ENCODE measurements around the gene SEMG2. TPM values are rescaled to one million over a fixed set of nuclear protein-coding genes. Genes with fewer than 3 reads are reported as not detected.

Gene SEMG2
- total RNA-seq, 6 experiments from 2014 or later = not detected

DNA sequence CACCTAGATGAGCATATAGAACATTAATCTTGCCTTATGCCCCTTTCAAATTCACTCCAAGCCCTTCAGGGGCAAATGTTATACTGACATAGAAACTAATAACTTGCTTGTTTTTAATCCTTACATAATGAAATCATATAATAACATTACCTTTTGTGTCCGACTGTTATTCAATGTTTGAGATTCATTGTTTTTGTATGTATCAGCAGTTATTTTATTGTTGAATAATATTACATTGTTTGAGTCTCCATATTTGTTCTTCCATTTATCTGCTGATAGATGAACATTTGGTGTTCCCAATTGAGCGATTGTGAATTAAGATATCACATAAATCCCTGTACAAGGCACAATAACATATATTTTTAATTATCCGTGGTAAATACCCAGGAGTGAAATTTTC, 8.3 kb upstream of the SEMG2 start:
- Mint-ChIP-seq H3K4me1 (ENCODE audit: low read depth) (no peaks in the 10 kb centered on the region), H3K27me3 (ENCODE audit: insufficient read depth) (peaks cover 8% of the 10 kb centered on the region)

DNA sequence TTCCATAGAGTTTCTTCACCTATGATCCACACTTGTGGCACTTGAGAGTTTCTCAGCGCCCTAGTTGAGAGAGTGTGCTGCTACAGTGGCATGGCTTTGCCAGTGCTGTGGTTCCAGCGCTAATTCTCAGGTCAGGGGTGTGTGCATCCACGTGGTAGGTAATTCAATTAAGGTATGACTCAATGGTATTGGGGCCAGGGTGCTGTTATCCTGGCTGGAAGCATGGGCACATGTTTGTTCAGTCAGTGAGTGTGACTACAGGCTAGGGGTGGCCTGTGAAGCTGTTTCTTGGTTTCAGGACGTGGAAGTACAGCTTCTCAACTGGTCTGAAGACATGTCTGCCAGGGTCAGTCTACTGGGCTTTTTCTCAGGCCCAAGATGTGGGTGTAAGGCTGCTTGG, 3.0 kb upstream of the SEMG2 start:
- no peak overlapping the region for H3K27ac Mint-ChIP-seq
- DNase-seq = no peak
- no peaks in the 10 kb centered on the region for H3K36me3 Mint-ChIP-seq (ENCODE audit: low read depth)
- H3K4me1 Mint-ChIP-seq (ENCODE audit: low read depth) = no peaks in the 10 kb centered on the region
- H3K9me3 Mint-ChIP-seq = no peaks in the 10 kb centered on the region
- no peak overlapping the region for H3K4me3 Mint-ChIP-seq
- peaks cover 10% of the 10 kb centered on the region; the same call in 1 of the 2 replicates for H3K27me3 Mint-ChIP-seq (ENCODE audit: insufficient read depth)
- TF ChIP-seq, protein P1, sequence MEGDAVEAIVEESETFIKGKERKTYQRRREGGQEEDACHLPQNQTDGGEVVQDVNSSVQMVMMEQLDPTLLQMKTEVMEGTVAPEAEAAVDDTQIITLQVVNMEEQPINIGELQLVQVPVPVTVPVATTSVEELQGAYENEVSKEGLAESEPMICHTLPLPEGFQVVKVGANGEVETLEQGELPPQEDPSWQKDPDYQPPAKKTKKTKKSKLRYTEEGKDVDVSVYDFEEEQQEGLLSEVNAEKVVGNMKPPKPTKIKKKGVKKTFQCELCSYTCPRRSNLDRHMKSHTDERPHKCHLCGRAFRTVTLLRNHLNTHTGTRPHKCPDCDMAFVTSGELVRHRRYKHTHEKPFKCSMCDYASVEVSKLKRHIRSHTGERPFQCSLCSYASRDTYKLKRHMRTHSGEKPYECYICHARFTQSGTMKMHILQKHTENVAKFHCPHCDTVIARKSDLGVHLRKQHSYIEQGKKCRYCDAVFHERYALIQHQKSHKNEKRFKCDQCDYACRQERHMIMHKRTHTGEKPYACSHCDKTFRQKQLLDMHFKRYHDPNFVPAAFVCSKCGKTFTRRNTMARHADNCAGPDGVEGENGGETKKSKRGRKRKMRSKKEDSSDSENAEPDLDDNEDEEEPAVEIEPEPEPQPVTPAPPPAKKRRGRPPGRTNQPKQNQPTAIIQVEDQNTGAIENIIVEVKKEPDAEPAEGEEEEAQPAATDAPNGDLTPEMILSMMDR (IDR thresholded peaks at IDR 0.05) = no peak

More for the DNA sequence above, 8.3 kb upstream of the SEMG2 start:
- Mint-ChIP-seq H3K27ac (no peak overlapping the region), H3K9me3 (no peaks in the 10 kb centered on the region), H3K36me3 (ENCODE audit: low read depth) (no peaks in the 10 kb centered on the region), H3K4me3 (no peak overlapping the region)
- TF ChIP-seq, protein P1 (IDR thresholded peaks at IDR 0.05) = no peak
- DNase-seq = no peak

DNA sequence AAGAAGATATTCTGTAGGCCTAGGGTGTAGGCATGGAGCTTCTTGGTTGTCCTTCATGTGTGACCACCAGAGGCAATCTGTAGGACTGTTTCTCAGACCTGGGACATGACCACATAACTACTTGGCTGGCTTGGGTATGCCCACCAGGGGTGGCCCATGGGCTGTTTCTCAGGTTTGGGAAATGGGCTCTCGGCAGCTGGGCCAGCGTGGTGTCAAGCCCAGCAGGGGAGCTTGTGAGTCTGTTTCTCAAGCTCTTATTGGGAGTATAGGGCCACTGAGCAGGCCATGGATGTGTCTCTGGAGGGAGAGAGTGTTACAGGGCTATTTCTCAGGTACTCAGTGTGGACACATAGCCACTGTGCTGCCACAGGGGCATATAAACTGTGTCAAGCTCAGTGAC, 2.5 kb upstream of the SEMG2 start:
- TF ChIP-seq, protein P1 (IDR thresholded peaks at IDR 0.05) = no peak
- Mint-ChIP-seq H3K27me3 (ENCODE audit: insufficient read depth) (peaks cover 10% of the 10 kb centered on the region; the same call in 1 of the 2 replicates), H3K27ac (no peak overlapping the region), H3K36me3 (ENCODE audit: low read depth) (no peaks in the 10 kb centered on the region), H3K4me1 (ENCODE audit: low read depth) (no peaks in the 10 kb centered on the region), H3K4me3 (no peak overlapping the region), H3K9me3 (no peaks in the 10 kb centered on the region)
- DNase-seq = no peak

DNA sequence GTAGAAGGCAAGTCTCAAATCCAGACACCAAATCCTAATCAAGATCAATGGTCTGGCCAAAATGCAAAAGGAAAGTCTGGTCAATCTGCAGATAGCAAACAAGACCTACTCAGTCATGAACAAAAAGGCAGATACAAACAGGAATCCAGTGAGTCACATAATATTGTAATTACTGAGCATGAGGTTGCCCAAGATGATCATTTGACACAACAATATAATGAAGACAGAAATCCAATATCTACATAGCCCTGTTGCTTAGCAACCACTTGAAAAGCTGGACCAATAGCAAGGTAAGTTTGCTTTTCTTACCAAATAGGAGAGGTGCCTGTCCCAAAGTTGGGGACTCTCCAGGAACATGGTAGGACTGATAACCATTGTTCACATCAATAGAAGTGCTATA, 2.0 kb downstream of the SEMG2 start:
- peaks cover 19% of the 10 kb centered on the region for H3K27me3 Mint-ChIP-seq (ENCODE audit: insufficient read depth)
- no peaks in the 10 kb centered on the region for H3K4me1 Mint-ChIP-seq (ENCODE audit: low read depth)

DNA sequence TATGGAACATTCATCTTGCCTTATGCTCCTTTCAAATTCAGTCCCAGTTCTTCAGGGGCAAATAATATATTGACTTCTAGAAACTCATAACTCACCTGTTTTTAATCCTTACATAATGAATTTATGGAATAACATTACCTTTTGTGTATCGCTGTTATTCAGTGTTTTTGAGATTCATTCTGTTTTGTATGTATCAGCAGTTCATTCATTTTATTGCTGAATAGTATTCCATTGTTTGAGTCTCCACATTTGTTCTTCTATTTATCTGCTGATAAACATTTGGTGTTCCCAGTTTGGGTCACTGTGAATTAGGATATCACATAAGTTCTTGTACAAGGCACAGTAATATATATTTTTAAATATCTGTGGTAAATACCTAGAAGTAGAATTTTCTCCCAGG, 5.1 kb downstream of the SEMG2 start:
- DNase-seq = no peak
- no peak overlapping the region for H3K4me3 Mint-ChIP-seq
- peaks cover 20% of the 10 kb centered on the region for H3K27me3 Mint-ChIP-seq (ENCODE audit: insufficient read depth)
- H3K36me3 Mint-ChIP-seq (ENCODE audit: low read depth) = no peaks in the 10 kb centered on the region
- peaks cover 6% of the 10 kb centered on the region for H3K4me1 Mint-ChIP-seq (ENCODE audit: low read depth)
- H3K27ac Mint-ChIP-seq = no peak overlapping the region
- no peaks in the 10 kb centered on the region for H3K9me3 Mint-ChIP-seq
- TF ChIP-seq, protein P1 (IDR thresholded peaks at IDR 0.05) = no peak

More for the DNA sequence above, 2.0 kb downstream of the SEMG2 start:
- TF ChIP-seq, protein P1 (IDR thresholded peaks at IDR 0.05) = no peak
- DNase-seq = no peak
- Mint-ChIP-seq H3K4me3 (no peak overlapping the region), H3K27ac (no peak overlapping the region), H3K9me3 (no peaks in the 10 kb centered on the region), H3K36me3 (ENCODE audit: low read depth) (no peaks in the 10 kb centered on the region)
